Osteocyte (in vitro differentiated cells): ENCODE results near the gene LRRC8D. TPM values are rescaled to one million over a fixed set of nuclear protein-coding genes. Genes with fewer than 3 reads are reported as not detected.

ENCODE experiments used
- DNase-seq: peaks from one replicate; pipeline ENCODE4 v3.0.0; 2021; ENCODE audit warnings: mixed read lengths; ENCODE audit not compliant: unreplicated experiment; ENCODE audit errors: extremely low spot score
- H3K27ac Mint-ChIP-seq: one replicate; pipeline ENCODE4 v1.8.0; 2021; ENCODE audit warnings: mild to moderate bottlenecking, mixed read lengths; ENCODE audit not compliant: unreplicated experiment
- H3K27me3 Mint-ChIP-seq: one replicate; pipeline ENCODE4 v1.8.0; 2021; ENCODE audit warnings: mixed read lengths; ENCODE audit not compliant: unreplicated experiment
- H3K36me3 Mint-ChIP-seq: one replicate; pipeline ENCODE4 v1.8.0; 2021; ENCODE audit warnings: mixed read lengths; ENCODE audit not compliant: unreplicated experiment
- H3K4me1 Mint-ChIP-seq: one replicate; pipeline ENCODE4 v1.8.0; 2021; ENCODE audit warnings: mixed read lengths; ENCODE audit not compliant: unreplicated experiment
- H3K4me3 Mint-ChIP-seq: one replicate; pipeline ENCODE4 v1.8.0; 2021; ENCODE audit warnings: mild to moderate bottlenecking, moderate library complexity, mixed read lengths; ENCODE audit not compliant: unreplicated experiment
- H3K9me3 Mint-ChIP-seq: one replicate; pipeline ENCODE4 v1.8.0; 2021; ENCODE audit warnings: mixed read lengths; ENCODE audit not compliant: unreplicated experiment
- CTCF ChIP-seq: fragments of 200-600 bp; sonication (generic); IDR thresholded peaks from 2 replicates; pipeline ENCODE4 v1.5.0; 2021; ENCODE audit warnings: antibody characterized with exemption, mild to moderate bottlenecking, moderate library complexity
- total RNA-seq: library from RNA; stranded (reverse); gene quantifications from 2 replicates; pipeline ENCODE4 v1.2.1, GENCODE V29; 2021

The LRRC8D gene
- total RNA-seq, 1 donor from 2014 or later = 20.4 TPM

GRCh38 chr1:89807983-89808382, 12.8 kb upstream of the LRRC8D start:
- no peak overlapping the region for H3K27ac Mint-ChIP-seq
- H3K9me3 Mint-ChIP-seq = no peaks in the 10 kb centered on the region

GRCh38 chr1:89808441-89809117, 12.3 kb upstream of the LRRC8D start:
- no peaks in the 10 kb centered on the region for H3K9me3 Mint-ChIP-seq
- no peak for TF ChIP-seq CTCF
- no peaks in the 10 kb centered on the region for H3K36me3 Mint-ChIP-seq
- no peaks in the 10 kb centered on the region for H3K27me3 Mint-ChIP-seq
- peaks cover 2% of the 10 kb centered on the region for H3K4me1 Mint-ChIP-seq
- DNase-seq = no peak
- H3K27ac Mint-ChIP-seq = no peak overlapping the region
- H3K4me3 Mint-ChIP-seq = no peak overlapping the region

More at GRCh38 chr1:89807983-89808382, 12.8 kb upstream of the LRRC8D start:
- H3K36me3 Mint-ChIP-seq = no peaks in the 10 kb centered on the region
- no peak for TF ChIP-seq CTCF
- DNase-seq = no peak
- H3K4me1 Mint-ChIP-seq = peaks cover 2% of the 10 kb centered on the region
- no peaks in the 10 kb centered on the region for H3K27me3 Mint-ChIP-seq
- H3K4me3 Mint-ChIP-seq = no peak overlapping the region

GRCh38 chr1:89809556-89809955, 11.3 kb upstream of the LRRC8D start:
- H3K36me3 Mint-ChIP-seq = no peaks in the 10 kb centered on the region
- H3K4me3 Mint-ChIP-seq = no peak overlapping the region
- TF ChIP-seq CTCF = no peak
- DNase-seq = no peak
- H3K27me3 Mint-ChIP-seq = peaks cover 4% of the 10 kb centered on the region
- no peaks in the 10 kb centered on the region for H3K9me3 Mint-ChIP-seq
- no peak overlapping the region for H3K27ac Mint-ChIP-seq
- H3K4me1 Mint-ChIP-seq = peaks cover 2% of the 10 kb centered on the region

- Mint-ChIP-seq H3K27me3 (peaks cover 10% of the 10 kb centered on the region), H3K36me3 (no peaks in the 10 kb centered on the region), H3K4me3 (no peak overlapping the region), H3K27ac (no peak overlapping the region), H3K4me1 (peaks cover 2% of the 10 kb centered on the region), H3K9me3 (no peaks in the 10 kb centered on the region)
- no peak for DNase-seq
- no peak for TF ChIP-seq CTCF
Observed at GRCh38 chr1:89810302-89810701, 10.5 kb upstream of the LRRC8D start.

- no peak for DNase-seq
- Mint-ChIP-seq H3K36me3 (no peaks in the 10 kb centered on the region), H3K4me1 (peaks cover 2% of the 10 kb centered on the region), H3K9me3 (no peaks in the 10 kb centered on the region), H3K4me3 (no peak overlapping the region), H3K27me3 (peaks cover 10% of the 10 kb centered on the region), H3K27ac (no peak overlapping the region)
- TF ChIP-seq CTCF = no peak
Observed at GRCh38 chr1:89810880-89811279, 10.0 kb upstream of the LRRC8D start.
